MCF 10A (cell line): ENCODE results near the gene SYDE1. TPM values are rescaled to one million over a fixed set of nuclear protein-coding genes. Genes with fewer than 3 reads are reported as not detected.

ENCODE experiments used
- BruUV-seq: library from RNA; stranded (reverse); fragments of 400-500 nt; replicated peaks from 2 replicates; lab custom pipeline; 2021; lab: Mats Ljungman, UMichigan
- CTCF ChIA-PET: fragments of 300-600 bp; sonication (Branson Sonifier 250); formaldehyde crosslinking; extraction: SDS; loops from one replicate; lab custom pipeline; 2021; ENCODE audit warnings: antibody characterized with exemption, inconsistent platforms; lab: Yijun Ruan, JAX
- POLR2A ChIA-PET: fragments of 300-600, 350-650 bp; sonication (Branson Sonifier 250); formaldehyde crosslinking; extraction: SDS; loops from one replicate; lab custom pipeline; 2020; ENCODE audit warnings: antibody characterized with exemption, inconsistent platforms; lab: Yijun Ruan, JAX
- DNase-seq: peaks from one replicate; pipeline ENCODE4 v3.0.0-alpha.2; 2018; ENCODE audit not compliant: unreplicated experiment
- H3K27ac Mint-ChIP-seq: one replicate; pipeline ENCODE4 v1.8.0; 2022; ENCODE audit warnings: mild to moderate bottlenecking, low read depth, mixed read lengths; ENCODE audit not compliant: unreplicated experiment
- H3K27me3 Mint-ChIP-seq: one replicate; pipeline ENCODE4 v1.8.0; 2022; ENCODE audit warnings: mixed read lengths; ENCODE audit not compliant: insufficient read depth, unreplicated experiment
- H3K36me3 Mint-ChIP-seq: one replicate; pipeline ENCODE4 v1.8.0; 2022; ENCODE audit warnings: mild to moderate bottlenecking, moderate library complexity, mixed read lengths; ENCODE audit not compliant: insufficient read depth, unreplicated experiment
- H3K4me1 Mint-ChIP-seq: one replicate; pipeline ENCODE4 v1.8.0; 2022; ENCODE audit warnings: mixed read lengths; ENCODE audit not compliant: insufficient read depth, unreplicated experiment
- H3K4me3 Mint-ChIP-seq: one replicate; pipeline ENCODE4 v1.8.0; 2022; ENCODE audit warnings: mild to moderate bottlenecking, moderate library complexity, mixed read lengths; ENCODE audit not compliant: unreplicated experiment
- H3K9me3 Mint-ChIP-seq: one replicate; pipeline ENCODE4 v1.8.0; 2022; ENCODE audit warnings: mixed read lengths; ENCODE audit not compliant: unreplicated experiment
- CTCF ChIP-seq: fragments of 200-600 bp; IDR thresholded peaks from one replicate; pipeline ENCODE4 v1.8.0; 2022; ENCODE audit warnings: antibody characterized with exemption, mild to moderate bottlenecking; ENCODE audit not compliant: unreplicated experiment
- intact Hi-C: fragments of 100-400 bp; cut with micrococcal nuclease; formaldehyde crosslinking; loops from 2 replicates; pipeline ENCODE4 v1.14.1; 2022
- total RNA-seq: library from RNA; stranded (reverse); gene quantifications from 2 replicates; pipeline ENCODE4 v1.2.3, GENCODE V29; 2022

Gene SYDE1
- total RNA-seq, 1 experiment from 2014 or later, result 24.2 TPM

- TF ChIP-seq CTCF, result no peak
- Mint-ChIP-seq H3K9me3 (peaks cover 16% of the 10 kb centered on the region), H3K4me3 (no peak overlapping the region), H3K36me3 (no peaks in the 10 kb centered on the region), H3K27me3 (peaks cover 13% of the 10 kb centered on the region), H3K27ac (no peak overlapping the region), H3K4me1 (no peaks in the 10 kb centered on the region)
- ChIA-PET CTCF (interaction anchor here (1.5 kb wide), 1 partner anchor 64 kb away, joined by 5 read pairs; no protein-coding TSS in a partner anchor), POLR2A (no interaction called here)
- intact Hi-C loops, result no loop called here
- BruUV-seq, result no TSS peak
- no peak for DNase-seq
Measured at GRCh38 chr19:15156391-15156790, 49.2 kb downstream of the SYDE1 start.

GRCh38 chr19:15159251-15159650 lies 52.0 kb downstream of the SYDE1 start:
- Mint-ChIP-seq H3K4me1 (no peaks in the 10 kb centered on the region), H3K36me3 (no peaks in the 10 kb centered on the region), H3K4me3 (no peak overlapping the region), H3K9me3 (peaks cover 14% of the 10 kb centered on the region), H3K27me3 (no peaks in the 10 kb centered on the region), H3K27ac (no peak overlapping the region)
- CTCF ChIA-PET, result interaction anchor here (0.6 to 1.5 kb wide), 8 partner anchors 8 to 398 kb away, joined by 3 to 13 read pairs (median 4); no protein-coding TSS in a partner anchor
- intact Hi-C loops, result no loop called here
- no peak for DNase-seq
- BruUV-seq, result no TSS peak
- no peak for TF ChIP-seq CTCF
- POLR2A ChIA-PET, result no interaction called here

- ChIA-PET CTCF (interaction anchor here (0.6 to 1.8 kb wide), 25 partner anchors 10 to 399 kb away, joined by 3 to 7 read pairs (median 4); no protein-coding TSS in a partner anchor), POLR2A (interaction anchor here (0.9 kb wide), 1 partner anchor 219 kb away, joined by 3 read pairs; no protein-coding TSS in a partner anchor)
- Mint-ChIP-seq H3K36me3 (no peaks in the 10 kb centered on the region), H3K27ac (no peak overlapping the region), H3K27me3 (no peaks in the 10 kb centered on the region), H3K4me3 (no peak overlapping the region), H3K9me3 (peaks cover 3% of the 10 kb centered on the region), H3K4me1 (no peaks in the 10 kb centered on the region)
- intact Hi-C loops, result no loop called here
- peak; percentile 50 for TF ChIP-seq CTCF
- peak; percentile 66 for DNase-seq
- BruUV-seq, result no TSS peak
Measured at GRCh38 chr19:15161028-15161984, 54.1 kb downstream of the SYDE1 start.

Other genes starting within 250 kb of the SYDE1 start
- gene OR7A17, start 221.3 kb upstream of the SYDE1 start, total RNA-seq, result not detected in 2 replicates
- gene OR7C2, start 165.9 kb upstream of the SYDE1 start, total RNA-seq, result not detected in 2 replicates
- gene SLC1A6, start 127.5 kb upstream of the SYDE1 start, total RNA-seq, result not detected in 2 replicates
- not detected in 2 replicates for gene CASP14, start 57.9 kb upstream of the SYDE1 start, total RNA-seq
- gene OR1I1, start 25.2 kb upstream of the SYDE1 start, total RNA-seq, result not detected in 2 replicates
- gene NOTCH3, start 93.6 kb downstream of the SYDE1 start, total RNA-seq, result 3.7 and 7.7 TPM in 2 replicates
- gene EPHX3, start 125.0 kb downstream of the SYDE1 start, total RNA-seq, result 0.96 and 1.1 TPM in 2 replicates
- gene BRD4, start 225.1 kb downstream of the SYDE1 start, total RNA-seq, result 167 and 189 TPM in 2 replicates